ENCODE results near the gene SLC8A3.

The SLC8A3 gene

GRCh38 chr14:70034257-70034656 is 154.5 kb downstream of the SLC8A3 start:
- H3K4ac ChIP-seq (ENCODE audit: low read length) = no peak overlapping the region
- H2BK5ac ChIP-seq (ENCODE audit: low read length) = no peak overlapping the region
- H3K79me1 ChIP-seq (ENCODE audit: low read depth, low read length) = no peaks in the 10 kb centered on the region
- H3K4me3 ChIP-seq (ENCODE audit: low read length in 2 of 2) = no peak overlapping the region
- no peak overlapping the region for H4K8ac ChIP-seq (ENCODE audit: low read depth, low read length)
- no peak overlapping the region for H3K9ac ChIP-seq (ENCODE audit: low read depth, low read length, poor library complexity)
- WGBS, 2 donors (ENCODE audit: extremely low coverage in 2 of 2, insufficient read length in 2 of 2, insufficient replicate concordance in 1 of 2) = no CpG with 5 or more reads among the region's 3 CpGs
- no peak overlapping the region for H4K91ac ChIP-seq (ENCODE audit: low read depth, low read length, poor library complexity)
- no peak overlapping the region for H3K18ac ChIP-seq (ENCODE audit: low read length)
- H3K9me3 ChIP-seq (replicated peaks in 1 of 2; ENCODE audit: control insufficient read depth in 2 of 2, insufficient read depth in 1 of 2, low read depth in 1 of 2, low read length in 2 of 2) = no peaks in the 10 kb centered on the region
- H3K27me3 ChIP-seq (ENCODE audit: control insufficient read depth in 3 of 3, insufficient read depth in 3 of 3, low read depth in 1 of 3, low read length in 3 of 3) = no peaks in the 10 kb centered on the region
- no peak overlapping the region for H2BK120ac ChIP-seq (ENCODE audit: low read depth, low read length)
- no peak overlapping the region for H3K23ac ChIP-seq (ENCODE audit: low read depth, low read length, poor library complexity)
- no peak overlapping the region for H3K4me2 ChIP-seq (ENCODE audit: insufficient read depth, low read length, poor library complexity, severe bottlenecking)
- H3K27ac ChIP-seq (replicated peaks; ENCODE audit: low read length) = peak overlapping the region; percentile 19
- H2AK5ac ChIP-seq (ENCODE audit: low read depth, low read length) = no peak overlapping the region
- H2BK15ac ChIP-seq (ENCODE audit: low read length) = no peak overlapping the region
- no peak overlapping the region for H2AFZ ChIP-seq (ENCODE audit: low read length)
- H3K4me1 ChIP-seq (ENCODE audit: control insufficient read depth in 2 of 2, insufficient read depth in 1 of 2, low read depth in 1 of 2, low read length in 2 of 2) = peaks cover 0 to 13% of the 10 kb centered on the region in 2 donors
- H2BK12ac ChIP-seq (ENCODE audit: low read length) = no peak overlapping the region
- peaks cover 11 to 39% of the 10 kb centered on the region in 2 donors for H3K36me3 ChIP-seq (replicated peaks in 1 of 2; ENCODE audit: control insufficient read depth in 2 of 2, insufficient read depth in 2 of 2, low read length in 2 of 2)
- no peak overlapping the region for H3K14ac ChIP-seq (ENCODE audit: low read length)
- DNase-seq (ENCODE audit: low spot score) = no peak

DNA sequence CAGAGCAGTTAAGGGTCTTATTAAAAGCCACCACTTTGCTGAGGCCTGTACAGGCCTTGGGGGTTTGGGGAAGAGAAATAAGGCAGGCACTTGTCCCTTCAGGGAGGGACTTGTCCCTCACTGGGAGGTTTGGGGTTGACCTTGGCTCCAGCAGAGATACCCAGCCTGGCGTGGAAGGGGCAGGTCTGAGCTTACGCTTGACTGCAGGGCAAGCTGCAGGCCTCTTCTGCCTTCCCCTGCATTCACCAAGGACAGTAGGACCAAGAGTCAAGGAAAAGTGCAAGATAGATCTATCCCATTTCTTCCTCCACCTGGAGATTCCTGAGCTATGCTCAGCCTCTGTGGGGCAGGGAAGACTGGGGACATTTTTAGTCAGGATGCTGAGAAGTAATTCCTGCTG is 155.2 kb downstream of the SLC8A3 start:
- H2BK15ac ChIP-seq (ENCODE audit: low read length) = no peak overlapping the region
- H3K14ac ChIP-seq (ENCODE audit: low read length) = no peak overlapping the region
- H2AK5ac ChIP-seq (ENCODE audit: low read depth, low read length) = no peak overlapping the region
- H3K9ac ChIP-seq (ENCODE audit: low read depth, low read length, poor library complexity) = no peak overlapping the region
- no peak for DNase-seq (ENCODE audit: low spot score)
- H3K79me1 ChIP-seq (ENCODE audit: low read depth, low read length) = no peaks in the 10 kb centered on the region
- no peak overlapping the region for H4K91ac ChIP-seq (ENCODE audit: low read depth, low read length, poor library complexity)
- H3K27me3 ChIP-seq (ENCODE audit: control insufficient read depth in 3 of 3, insufficient read depth in 3 of 3, low read depth in 1 of 3, low read length in 3 of 3) = no peaks in the 10 kb centered on the region
- H3K23ac ChIP-seq (ENCODE audit: low read depth, low read length, poor library complexity) = no peak overlapping the region
- peak overlapping the region; percentile 18 for H3K27ac ChIP-seq (replicated peaks; ENCODE audit: low read length)
- H2BK12ac ChIP-seq (ENCODE audit: low read length) = no peak overlapping the region
- no CpG with 5 or more reads among the region's 2 CpGs for WGBS, 2 donors (ENCODE audit: extremely low coverage in 2 of 2, insufficient read length in 2 of 2, insufficient replicate concordance in 1 of 2)
- H2BK5ac ChIP-seq (ENCODE audit: low read length) = no peak overlapping the region
- H2AFZ ChIP-seq (ENCODE audit: low read length) = no peak overlapping the region
- H4K8ac ChIP-seq (ENCODE audit: low read depth, low read length) = no peak overlapping the region
- no peak overlapping the region for H3K4me2 ChIP-seq (ENCODE audit: insufficient read depth, low read length, poor library complexity, severe bottlenecking)
- H3K36me3 ChIP-seq (replicated peaks in 1 of 2; ENCODE audit: control insufficient read depth in 2 of 2, insufficient read depth in 2 of 2, low read length in 2 of 2) = peaks cover 18 to 46% of the 10 kb centered on the region in 2 donors
- H3K4ac ChIP-seq (ENCODE audit: low read length) = no peak overlapping the region
- H3K9me3 ChIP-seq (replicated peaks in 1 of 2; ENCODE audit: control insufficient read depth in 2 of 2, insufficient read depth in 1 of 2, low read depth in 1 of 2, low read length in 2 of 2) = no peaks in the 10 kb centered on the region
- no peak overlapping the region for H3K4me3 ChIP-seq (ENCODE audit: low read length in 2 of 2)
- no peak overlapping the region for H3K18ac ChIP-seq (ENCODE audit: low read length)
- no peak overlapping the region for H2BK120ac ChIP-seq (ENCODE audit: low read depth, low read length)
- peaks cover 0 to 13% of the 10 kb centered on the region in 2 donors for H3K4me1 ChIP-seq (ENCODE audit: control insufficient read depth in 2 of 2, insufficient read depth in 1 of 2, low read depth in 1 of 2, low read length in 2 of 2)

- Histone ChIP-seq H2BK12ac (ENCODE audit: low read length) (no peak overlapping the region), H2BK5ac (ENCODE audit: low read length) (no peak overlapping the region), H3K4ac (ENCODE audit: low read length) (no peak overlapping the region), H4K8ac (ENCODE audit: low read depth, low read length) (no peak overlapping the region), H3K14ac (ENCODE audit: low read length) (no peak overlapping the region), H2BK120ac (ENCODE audit: low read depth, low read length) (no peak overlapping the region), H2AFZ (ENCODE audit: low read length) (no peak overlapping the region), H2BK15ac (ENCODE audit: low read length) (no peak overlapping the region), H3K27ac (replicated peaks; ENCODE audit: low read length) (peak overlapping the region; percentile 18), H3K36me3 (replicated peaks in 1 of 2; ENCODE audit: control insufficient read depth in 2 of 2, insufficient read depth in 2 of 2, low read length in 2 of 2) (peaks cover 21 to 50% of the 10 kb centered on the region in 2 donors), H3K79me1 (ENCODE audit: low read depth, low read length) (no peaks in the 10 kb centered on the region), H3K9me3 (replicated peaks in 1 of 2; ENCODE audit: control insufficient read depth in 2 of 2, insufficient read depth in 1 of 2, low read depth in 1 of 2, low read length in 2 of 2) (no peaks in the 10 kb centered on the region), H2AK5ac (ENCODE audit: low read depth, low read length) (no peak overlapping the region), H3K4me1 (ENCODE audit: control insufficient read depth in 2 of 2, insufficient read depth in 1 of 2, low read depth in 1 of 2, low read length in 2 of 2) (peaks cover 0 to 13% of the 10 kb centered on the region in 2 donors), H3K23ac (ENCODE audit: low read depth, low read length, poor library complexity) (no peak overlapping the region), H4K91ac (ENCODE audit: low read depth, low read length, poor library complexity) (no peak overlapping the region), H3K18ac (ENCODE audit: low read length) (peak overlapping the region; percentile 23), H3K4me2 (ENCODE audit: insufficient read depth, low read length, poor library complexity, severe bottlenecking) (no peak overlapping the region), H3K9ac (ENCODE audit: low read depth, low read length, poor library complexity) (no peak overlapping the region), H3K27me3 (ENCODE audit: control insufficient read depth in 3 of 3, insufficient read depth in 3 of 3, low read depth in 1 of 3, low read length in 3 of 3) (no peaks in the 10 kb centered on the region), H3K4me3 (ENCODE audit: low read length in 2 of 2) (no peak overlapping the region)
- DNase-seq (ENCODE audit: low spot score) = no peak
- no CpG with 5 or more reads among the region's 8 CpGs for WGBS, 2 donors (ENCODE audit: extremely low coverage in 2 of 2, insufficient read length in 2 of 2, insufficient replicate concordance in 1 of 2)
Observed at GRCh38 chr14:70033116-70033515, 155.6 kb downstream of the SLC8A3 start.

DNA sequence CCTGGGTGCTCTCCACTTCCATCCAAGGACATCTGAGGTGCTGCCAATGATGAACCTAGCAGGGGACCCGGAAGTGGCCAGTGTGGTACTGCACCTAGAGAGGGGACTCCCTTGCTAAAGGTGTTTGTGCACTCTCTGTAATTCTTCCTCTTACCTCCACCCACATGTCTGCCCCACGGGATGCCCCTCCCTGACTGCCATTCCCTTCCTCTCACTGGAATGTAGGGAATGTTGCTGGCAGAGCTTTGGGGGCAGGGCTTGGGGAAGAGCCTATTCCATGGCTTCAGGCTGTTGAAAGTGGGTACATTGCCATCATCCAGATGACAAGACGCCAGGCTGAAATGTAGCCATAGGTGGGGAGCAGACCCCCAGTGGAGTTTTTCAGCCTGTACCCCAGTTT is 156.3 kb downstream of the SLC8A3 start:
- Histone ChIP-seq H2BK15ac (ENCODE audit: low read length) (no peak overlapping the region), H3K36me3 (replicated peaks in 1 of 2; ENCODE audit: control insufficient read depth in 2 of 2, insufficient read depth in 2 of 2, low read length in 2 of 2) (peaks cover 25 to 55% of the 10 kb centered on the region in 2 donors), H2BK5ac (ENCODE audit: low read length) (no peak overlapping the region), H3K23ac (ENCODE audit: low read depth, low read length, poor library complexity) (no peak overlapping the region), H3K14ac (ENCODE audit: low read length) (no peak overlapping the region), H3K4me3 (ENCODE audit: low read length in 2 of 2) (no peak overlapping the region), H2BK12ac (ENCODE audit: low read length) (no peak overlapping the region), H2BK120ac (ENCODE audit: low read depth, low read length) (no peak overlapping the region), H3K9me3 (replicated peaks in 1 of 2; ENCODE audit: control insufficient read depth in 2 of 2, insufficient read depth in 1 of 2, low read depth in 1 of 2, low read length in 2 of 2) (no peaks in the 10 kb centered on the region), H3K27ac (replicated peaks; ENCODE audit: low read length) (peak overlapping the region; percentile 18), H3K18ac (ENCODE audit: low read length) (no peak overlapping the region), H2AK5ac (ENCODE audit: low read depth, low read length) (no peak overlapping the region), H3K4me2 (ENCODE audit: insufficient read depth, low read length, poor library complexity, severe bottlenecking) (no peak overlapping the region), H3K79me1 (ENCODE audit: low read depth, low read length) (no peaks in the 10 kb centered on the region), H3K4ac (ENCODE audit: low read length) (no peak overlapping the region), H3K9ac (ENCODE audit: low read depth, low read length, poor library complexity) (no peak overlapping the region), H2AFZ (ENCODE audit: low read length) (no peak overlapping the region), H4K8ac (ENCODE audit: low read depth, low read length) (no peak overlapping the region), H4K91ac (ENCODE audit: low read depth, low read length, poor library complexity) (no peak overlapping the region), H3K27me3 (ENCODE audit: control insufficient read depth in 3 of 3, insufficient read depth in 3 of 3, low read depth in 1 of 3, low read length in 3 of 3) (no peaks in the 10 kb centered on the region), H3K4me1 (ENCODE audit: control insufficient read depth in 2 of 2, insufficient read depth in 1 of 2, low read depth in 1 of 2, low read length in 2 of 2) (peaks cover 0 to 15% of the 10 kb centered on the region in 2 donors)
- DNase-seq (ENCODE audit: low spot score) = no peak
- WGBS, 2 donors (ENCODE audit: extremely low coverage in 2 of 2, insufficient read length in 2 of 2, insufficient replicate concordance in 1 of 2) = no CpG with 5 or more reads among the region's 3 CpGs

All from neuronal stem cell (in vitro differentiated cells).